ENCODE data around the gene MCL1.
"Not testable (repeated sequence)": the region's sequence is repeated elsewhere in the genome, so short reads cannot be mapped to it uniquely, and the experiment has no call there.

DNA sequence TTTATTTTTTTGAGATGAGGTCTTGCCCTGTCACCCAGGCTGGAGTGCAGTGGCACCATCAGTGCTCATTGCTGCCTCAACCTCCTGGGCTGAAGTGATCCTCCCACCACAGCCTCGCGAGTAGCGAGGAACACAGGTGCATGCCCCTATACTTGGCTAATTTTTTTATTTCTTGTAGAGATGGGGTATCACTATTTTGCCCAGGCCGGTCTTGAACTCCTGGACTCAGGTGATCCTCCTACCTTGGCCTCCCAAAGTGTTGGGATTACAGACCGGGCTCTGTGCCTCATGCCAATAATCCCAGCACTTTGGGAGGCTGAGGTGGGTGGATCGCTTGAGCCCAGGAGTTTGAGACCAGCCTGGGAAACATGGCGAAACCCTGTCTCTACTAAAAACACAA, 2.0 kb upstream of the MCL1 start:
- TF ChIP-seq CEBPB, CTCF (IDR thresholded peaks at IDR 0.05): not testable (repeated sequence)

All from A549 (cell line).